Activated CD8-positive, alpha-beta T cell treated with anti-CD3 and anti-CD28 coated beads for 36 hours (primary cell): Measurements from ENCODE around the gene C14orf180. TPM values are rescaled to one million over a fixed set of nuclear protein-coding genes. Genes with fewer than 3 reads are reported as not detected.
A peak's percentile ranks its signal among the peaks of the same experiment; 100 is the strongest.

Experiments used
- ATAC-seq: fragments of 200-7000 bp; cut with Tn5 transposase; one replicate; pipeline ENCODE4 v1.10.0; 2021; ENCODE audit warnings: mild to moderate bottlenecking, moderate library complexity
- CTCF ChIA-PET: fragments of 350-600 bp; sonication (Branson Sonifier 250); formaldehyde crosslinking; loops from one replicate; lab custom pipeline; 2021; ENCODE audit warnings: antibody characterized with exemption; lab: Charles Lee
- POLR2A ChIA-PET: fragments of 350-600 bp; sonication (Branson Sonifier 250); formaldehyde crosslinking; loops from one replicate; lab custom pipeline; 2021; ENCODE audit warnings: antibody characterized with exemption; lab: Charles Lee
- DNase-seq: peaks from one replicate; pipeline ENCODE4 v3.0.0-alpha.2; 2020
- H3K27ac Mint-ChIP-seq: one replicate; pipeline ENCODE4 v1.8.0; 2021; ENCODE audit warnings: mild to moderate bottlenecking, mixed read lengths
- H3K27me3 Mint-ChIP-seq: one replicate; pipeline ENCODE4 v1.8.0; 2021; ENCODE audit warnings: mixed read lengths
- H3K36me3 Mint-ChIP-seq: one replicate; pipeline ENCODE4 v1.8.0; 2021; ENCODE audit warnings: low read depth, mixed read lengths
- H3K4me1 Mint-ChIP-seq: one replicate; pipeline ENCODE4 v1.8.0; 2021; ENCODE audit warnings: low read depth, mixed read lengths
- H3K4me3 Mint-ChIP-seq: one replicate; pipeline ENCODE4 v1.8.0; 2021; ENCODE audit warnings: mild to moderate bottlenecking, moderate library complexity, mixed read lengths
- H3K9me3 Mint-ChIP-seq: one replicate; pipeline ENCODE4 v1.8.0; 2021; ENCODE audit warnings: mixed read lengths
- CTCF ChIP-seq: fragments of 200-600 bp; IDR thresholded peaks from one replicate; pipeline ENCODE4 v1.8.0; 2022; ENCODE audit warnings: antibody characterized with exemption, mild to moderate bottlenecking
- intact Hi-C: fragments of 100-400 bp; cut with micrococcal nuclease; formaldehyde crosslinking; loops from one replicate; pipeline ENCODE4 v1.10.0; 2022
- total RNA-seq, 2 experiments: library from RNA; stranded (reverse); gene quantifications; one replicate each; pipeline ENCODE4 v1.2.3, GENCODE V29; 2021

The C14orf180 gene
- total RNA-seq, 2 experiments from 2014 or later, result not detected

GRCh38 chr14:104561632-104562495 is 17.7 kb upstream of the C14orf180 start:
- CTCF ChIA-PET, result interaction anchor here (2.6 kb wide), 1 partner anchor 485 kb away, joined by 13 read pairs; no protein-coding TSS in a partner anchor
- Mint-ChIP-seq H3K27ac (no peak overlapping the region), H3K4me1 (no peaks in the 10 kb centered on the region), H3K9me3 (no peaks in the 10 kb centered on the region), H3K27me3 (peaks cover 8% of the 10 kb centered on the region), H3K4me3 (no peak overlapping the region), H3K36me3 (no peaks in the 10 kb centered on the region)
- DNase-seq (no peak), ATAC-seq (no peak)
- POLR2A ChIA-PET, result no interaction called here
- intact Hi-C loops, result loop anchor here (10.0 kb wide), 1 partner anchor 417 kb away; no protein-coding TSS in a partner anchor
- no peak for TF ChIP-seq CTCF

DNA sequence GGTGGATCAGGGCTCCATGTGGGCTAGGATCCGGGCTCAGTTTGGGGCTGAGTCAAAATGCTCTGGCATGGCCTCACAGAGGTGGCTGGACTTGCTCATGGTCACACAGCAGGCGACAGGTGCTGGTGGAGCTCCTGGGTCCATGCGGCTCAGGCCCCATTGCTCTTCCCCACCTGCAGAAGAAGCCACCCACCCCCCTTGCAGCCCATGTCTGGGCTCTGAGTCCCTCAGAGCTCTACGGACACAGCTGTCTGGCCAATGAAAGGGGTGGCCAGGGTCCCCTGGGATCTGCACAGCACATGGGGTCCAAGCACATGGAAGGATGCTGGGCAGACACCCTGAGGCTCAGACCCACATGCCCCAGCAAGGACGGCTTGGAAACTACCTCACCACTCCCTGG is 17.0 kb upstream of the C14orf180 start:
- H3K27me3 Mint-ChIP-seq, result peaks cover 8% of the 10 kb centered on the region
- ChIA-PET CTCF (interaction anchor here (2.6 kb wide), 1 partner anchor 486 kb away, joined by 13 read pairs; no protein-coding TSS in a partner anchor), POLR2A (no interaction called here)
- no peaks in the 10 kb centered on the region for H3K9me3 Mint-ChIP-seq
- no peaks in the 10 kb centered on the region for H3K36me3 Mint-ChIP-seq
- H3K4me1 Mint-ChIP-seq, result no peaks in the 10 kb centered on the region
- no peak for DNase-seq
- intact Hi-C loops, result loop anchor here (10.0 kb wide), 1 partner anchor 418 kb away; no protein-coding TSS in a partner anchor
- no peak overlapping the region for H3K4me3 Mint-ChIP-seq
- no peak overlapping the region for H3K27ac Mint-ChIP-seq
- ATAC-seq, result no peak
- TF ChIP-seq CTCF, result no peak

- CTCF ChIA-PET, result interaction anchor here (2.6 kb wide), 1 partner anchor 486 kb away, joined by 13 read pairs; no protein-coding TSS in a partner anchor
- ATAC-seq, result peak; percentile 15
- TF ChIP-seq CTCF, result no peak
These were observed 16.3 kb upstream of the C14orf180 start for GRCh38 chr14:104563191-104563741.

GRCh38 chr14:104563742-104564615 is 15.6 kb upstream of the C14orf180 start:
- ChIA-PET POLR2A (no interaction called here), CTCF (interaction anchor here (0.6 to 2.6 kb wide), 8 partner anchors 107 to 487 kb away, joined by 3 to 13 read pairs (median 5); no protein-coding TSS in a partner anchor)
- intact Hi-C loops, result loop anchor here (10.0 kb wide), 1 partner anchor 419 kb away; no protein-coding TSS in a partner anchor
- no peak overlapping the region for H3K27ac Mint-ChIP-seq
- no peaks in the 10 kb centered on the region for H3K4me1 Mint-ChIP-seq
- DNase-seq (peak; percentile 78), ATAC-seq (peak; percentile 91)
- no peak overlapping the region for H3K4me3 Mint-ChIP-seq
- peak; percentile 66 for TF ChIP-seq CTCF
- peaks cover 8% of the 10 kb centered on the region for H3K27me3 Mint-ChIP-seq
- H3K36me3 Mint-ChIP-seq, result no peaks in the 10 kb centered on the region
- no peaks in the 10 kb centered on the region for H3K9me3 Mint-ChIP-seq

More at GRCh38 chr14:104563191-104563741, 16.3 kb upstream of the C14orf180 start:
- no peaks in the 10 kb centered on the region for H3K9me3 Mint-ChIP-seq
- POLR2A ChIA-PET, result no interaction called here
- intact Hi-C loops, result loop anchor here (10.0 kb wide), 1 partner anchor 418 kb away; no protein-coding TSS in a partner anchor
- H3K36me3 Mint-ChIP-seq, result no peaks in the 10 kb centered on the region
- peaks cover 8% of the 10 kb centered on the region for H3K27me3 Mint-ChIP-seq
- H3K4me1 Mint-ChIP-seq, result no peaks in the 10 kb centered on the region
- H3K4me3 Mint-ChIP-seq, result no peak overlapping the region
- H3K27ac Mint-ChIP-seq, result no peak overlapping the region
- DNase-seq, result no peak
